Fibroblast of lung (primary cell): ENCODE results near the gene ALG8. TPM values are rescaled to one million over a fixed set of nuclear protein-coding genes. Genes with fewer than 3 reads are reported as not detected.
A peak's percentile ranks its signal among the peaks of the same experiment; 100 is the strongest.
"Not testable (repeated sequence)": the region's sequence is repeated elsewhere in the genome, so short reads cannot be mapped to it uniquely, and the experiment has no call there.

ENCODE experiments used
- DNase-seq, 2 donors: peaks; one replicate each; pipeline versions ENCODE4 v3.0.0 to v3.0.0-alpha.2; 2010; ENCODE audit warnings: low read depth in 2 of 2
- H2AFZ ChIP-seq: 2 replicates; pipeline ENCODE4 v1.5.1; 2012; ENCODE audit warnings: low read length, control low read depth, inconsistent platforms
- H3K27ac ChIP-seq: 2 replicates; pipeline ENCODE4 v1.5.1; 2011; ENCODE audit warnings: low read length, control low read depth; ENCODE audit not compliant: insufficient read depth
- H3K27me3 ChIP-seq: 2 replicates; pipeline ENCODE4 v1.5.1; 2011; ENCODE audit warnings: mild to moderate bottlenecking, low read length; ENCODE audit not compliant: control insufficient read depth, insufficient read depth
- H3K36me3 ChIP-seq: 2 replicates; pipeline ENCODE4 v1.5.1; 2011; ENCODE audit warnings: low read length; ENCODE audit not compliant: control insufficient read depth, insufficient read depth
- H3K4me1 ChIP-seq: 2 replicates; pipeline ENCODE4 v1.5.1; 2011; ENCODE audit warnings: low read length; ENCODE audit not compliant: control insufficient read depth, insufficient read depth; ENCODE audit errors: extremely low read depth
- H3K4me2 ChIP-seq: 2 replicates; pipeline ENCODE4 v1.5.1; 2011; ENCODE audit warnings: low read length, control low read depth; ENCODE audit not compliant: insufficient read depth; ENCODE audit errors: extremely low read depth
- H3K4me3 ChIP-seq, 4 experiments: fragments of 200-600 bp in 1 of 4; sonication (generic) in 1 of 4; replicated peaks in 1 of 4; 2 replicates each; pipeline ENCODE4 v1.5.1; 2011 to 2016; ENCODE audit warnings: low read length in 4 of 4, low read depth in 3 of 4, mild to moderate bottlenecking in 3 of 4, control low read depth in 2 of 4, inconsistent platforms in 1 of 4, mixed read lengths in 1 of 4; ENCODE audit not compliant: insufficient read depth in 1 of 4; ENCODE audit errors: control extremely low read depth in 1 of 4
- H3K79me2 ChIP-seq: 2 replicates; pipeline ENCODE4 v1.5.1; 2012; ENCODE audit warnings: mild to moderate bottlenecking, low read length, inconsistent platforms; ENCODE audit not compliant: control insufficient read depth, insufficient read depth
- H3K9ac ChIP-seq: 2 replicates; pipeline ENCODE4 v1.5.1; 2011; ENCODE audit warnings: mild to moderate bottlenecking, low read length, control low read depth; ENCODE audit not compliant: insufficient read depth
- H3K9me3 ChIP-seq: 2 replicates; pipeline ENCODE4 v1.5.1; 2012; ENCODE audit warnings: low read depth, low read length; ENCODE audit not compliant: control insufficient read depth, insufficient read depth
- H4K20me1 ChIP-seq: 2 replicates; pipeline ENCODE4 v1.5.1; 2011; ENCODE audit warnings: low read length; ENCODE audit not compliant: control insufficient read depth, insufficient read depth; ENCODE audit errors: extremely low read depth
- EZH2 ChIP-seq: IDR thresholded peaks from 2 replicates; pipeline ENCODE4 v1.5.1; 2012; ENCODE audit warnings: low read length, control low read depth, mild to moderate bottlenecking; ENCODE audit errors: missing control alignments
- polyA plus RNA-seq, 2 donors: library from polyadenylated mRNA; depleted of rRNA in 1 of 2; stranded (reverse) in 1 of 2; unstranded in 1 of 2; fragments of >200 nt; gene quantifications; 2 replicates each; pipeline ENCODE4 v1.2.1, GENCODE V29; 2011 to 2012; ENCODE audit warnings: missing spikeins in 1 of 2
- total RNA-seq: library from RNA; depleted of rRNA; stranded (reverse); fragments of >200 nt; gene quantifications from 2 replicates; pipeline ENCODE4 v1.2.1, GENCODE V29; 2014
- TF ChIP-seq, protein P1 (sequence below), 2 donors: IDR thresholded peaks in 1 of 2; conservative IDR thresholded peaks in 1 of 2; 1 replicate in 1 of 2; 2 replicates in 1 of 2; pipeline ENCODE4 v1.5.1; 2011 to 2012; ENCODE audit warnings: low read length in 2 of 2, control low read depth in 1 of 2, inconsistent platforms in 1 of 2, low read depth in 1 of 2, mild to moderate bottlenecking in 1 of 2

ALG8 gene
- total and polyA plus RNA-seq, 2 donors (not counting 1 experiment from before 2014, with no cell fraction given), result 33.7 to 49.6 TPM

GRCh38 chr11:78079232-78080083 lies 60.0 kb downstream of the ALG8 start, which contains the start of gene NDUFC2:
Gene NDUFC2, minus strand, starts transcription at chr11:78079862. Its CDS starts 118 bp downstream, at chr11:78079744.
- no peaks in the 10 kb centered on the region for H3K27me3 ChIP-seq
- H3K36me3 ChIP-seq, result no peaks in the 10 kb centered on the region
- no peaks in the 10 kb centered on the region for H3K9me3 ChIP-seq
- TF ChIP-seq EZH2, result no peak
- TF ChIP-seq, protein P1, sequence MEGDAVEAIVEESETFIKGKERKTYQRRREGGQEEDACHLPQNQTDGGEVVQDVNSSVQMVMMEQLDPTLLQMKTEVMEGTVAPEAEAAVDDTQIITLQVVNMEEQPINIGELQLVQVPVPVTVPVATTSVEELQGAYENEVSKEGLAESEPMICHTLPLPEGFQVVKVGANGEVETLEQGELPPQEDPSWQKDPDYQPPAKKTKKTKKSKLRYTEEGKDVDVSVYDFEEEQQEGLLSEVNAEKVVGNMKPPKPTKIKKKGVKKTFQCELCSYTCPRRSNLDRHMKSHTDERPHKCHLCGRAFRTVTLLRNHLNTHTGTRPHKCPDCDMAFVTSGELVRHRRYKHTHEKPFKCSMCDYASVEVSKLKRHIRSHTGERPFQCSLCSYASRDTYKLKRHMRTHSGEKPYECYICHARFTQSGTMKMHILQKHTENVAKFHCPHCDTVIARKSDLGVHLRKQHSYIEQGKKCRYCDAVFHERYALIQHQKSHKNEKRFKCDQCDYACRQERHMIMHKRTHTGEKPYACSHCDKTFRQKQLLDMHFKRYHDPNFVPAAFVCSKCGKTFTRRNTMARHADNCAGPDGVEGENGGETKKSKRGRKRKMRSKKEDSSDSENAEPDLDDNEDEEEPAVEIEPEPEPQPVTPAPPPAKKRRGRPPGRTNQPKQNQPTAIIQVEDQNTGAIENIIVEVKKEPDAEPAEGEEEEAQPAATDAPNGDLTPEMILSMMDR (conservative IDR thresholded peaks at IDR 0.05 in 1 of 2, IDR thresholded peaks at IDR 0.05 in 1 of 2; ENCODE audit: low read depth in 1 of 2, low read length in 2 of 2), result no peak
- peak within 1 kb of the TSS; percentile 93 for H3K9ac ChIP-seq
- H3K79me2 ChIP-seq, result peaks cover 51% of the 10 kb centered on the region
- peaks cover 2% of the 10 kb centered on the region for H3K4me1 ChIP-seq
- peak within 1 kb of the TSS; percentile 99 for H3K4me2 ChIP-seq
- peak within 1 kb of the TSS; percentile 79 to 99 (median 93) for H3K4me3 ChIP-seq
- peak; percentile 85 to 90 for DNase-seq
- peak within 1 kb of the TSS; percentile 96 for H3K27ac ChIP-seq
- no peaks in the 10 kb centered on the region for H4K20me1 ChIP-seq
- peak within 1 kb of the TSS; percentile 96 for H2AFZ ChIP-seq

DNA sequence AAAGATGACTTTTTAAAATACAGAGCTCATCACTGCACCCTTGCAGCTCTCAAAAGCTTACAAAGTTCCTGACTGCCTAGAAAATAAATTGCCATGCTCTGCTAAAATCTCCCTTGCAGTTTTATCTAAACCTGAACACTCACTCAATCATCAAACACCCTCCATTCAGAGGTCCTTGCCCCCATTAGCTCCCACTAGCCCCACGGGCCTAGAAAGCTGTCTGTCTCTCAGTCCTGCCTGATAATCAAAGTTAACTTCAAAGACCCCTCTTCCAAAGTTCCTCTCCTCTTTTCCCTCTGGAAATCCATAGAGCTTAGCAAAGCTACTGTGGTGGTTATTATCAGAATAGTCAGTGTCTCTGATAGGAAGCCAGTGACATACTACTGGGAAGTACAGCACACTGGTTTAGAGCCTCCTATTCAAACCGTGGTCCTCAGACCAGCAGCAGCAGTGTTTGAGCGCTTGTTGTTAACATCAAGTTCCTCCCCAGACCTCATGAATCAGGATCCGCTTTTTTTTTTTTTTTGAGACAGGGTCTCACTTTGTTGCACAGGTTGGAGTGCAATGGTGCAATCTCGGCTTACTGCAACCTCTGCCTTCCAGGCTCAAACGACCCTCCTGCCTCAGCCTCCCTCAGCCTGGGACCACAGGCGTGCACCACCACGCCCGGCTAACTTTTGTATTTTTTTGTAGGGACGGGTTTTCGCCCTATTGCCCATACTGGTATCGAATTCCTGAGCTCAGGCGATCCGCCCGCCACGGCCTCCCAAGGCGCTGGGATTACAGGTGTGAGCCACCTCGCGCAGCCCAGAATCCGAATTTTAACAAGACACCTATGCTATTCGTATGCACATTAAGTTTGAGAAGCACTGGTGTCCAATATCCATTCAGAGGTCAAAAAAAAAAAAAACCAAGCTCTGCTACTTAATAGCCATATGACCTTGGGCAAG lies 60.9 kb downstream of the ALG8 start:
- H3K4me1 ChIP-seq, result peaks cover 2% of the 10 kb centered on the region
- peak overlapping the region; percentile 99 for H3K4me2 ChIP-seq
- no peak for DNase-seq
- no peaks in the 10 kb centered on the region for H3K27me3 ChIP-seq
- H3K9me3 ChIP-seq, result no peaks in the 10 kb centered on the region
- TF ChIP-seq EZH2, result no peak
- TF ChIP-seq, protein P1 (conservative IDR thresholded peaks at IDR 0.05 in 1 of 2, IDR thresholded peaks at IDR 0.05 in 1 of 2; ENCODE audit: low read depth in 1 of 2, low read length in 2 of 2), result no peak
- peaks cover 54% of the 10 kb centered on the region for H3K79me2 ChIP-seq
- H2AFZ ChIP-seq, result no peak overlapping the region
- H3K4me3 ChIP-seq, result peak overlapping the region; percentile 79 to 99 (median 93)
- peak overlapping the region; percentile 96 for H3K27ac ChIP-seq
- H3K9ac ChIP-seq, result peak overlapping the region; percentile 93
- no peaks in the 10 kb centered on the region for H3K36me3 ChIP-seq
- no peaks in the 10 kb centered on the region for H4K20me1 ChIP-seq

DNA sequence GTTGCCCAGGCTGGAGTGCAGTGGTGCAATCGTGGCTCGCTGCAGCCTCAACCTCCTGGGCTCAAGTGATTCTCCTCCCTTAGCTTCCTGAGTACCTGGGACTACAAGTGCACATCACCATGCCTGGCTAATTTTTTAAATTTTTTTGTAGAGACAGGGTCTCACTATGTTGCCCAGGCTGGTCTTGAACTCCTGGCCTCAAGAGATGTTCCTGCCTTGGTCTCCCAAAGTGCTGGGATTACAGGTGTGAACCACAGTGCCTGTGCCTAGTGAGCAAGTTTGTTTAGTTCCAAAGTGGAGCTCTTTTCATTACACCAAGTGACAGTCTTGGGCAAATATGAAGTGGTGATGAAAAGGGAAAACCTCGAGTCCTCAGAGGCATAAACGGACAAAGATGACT lies 61.8 kb downstream of the ALG8 start:
- not testable (repeated sequence) for H3K27me3 ChIP-seq, H2AFZ ChIP-seq, H3K4me1 ChIP-seq, H3K36me3 ChIP-seq, H3K27ac ChIP-seq, H3K9ac ChIP-seq, H4K20me1 ChIP-seq, DNase-seq, H3K9me3 ChIP-seq
- Histone ChIP-seq H3K79me2 (peaks cover 56% of the 10 kb centered on the region), H3K4me2 (peak overlapping the region; percentile 99), H3K4me3 (peak overlapping the region in 2 of 4 experiments; percentile 89 to 99)
